Neural crest cell (in vitro differentiated cells): ENCODE results near the gene NFKBIL1. TPM values are rescaled to one million over a fixed set of nuclear protein-coding genes. Genes with fewer than 3 reads are reported as not detected.

ENCODE experiments used
- DNase-seq: peaks from one replicate; pipeline ENCODE4 v3.0.0; 2021; ENCODE audit warnings: low read depth, mixed read lengths, low spot score
- H3K27ac Mint-ChIP-seq: one replicate; pipeline ENCODE4 v1.8.0; 2021; ENCODE audit warnings: mild to moderate bottlenecking, mixed read lengths; ENCODE audit not compliant: unreplicated experiment
- H3K27me3 Mint-ChIP-seq: 2 replicates; pipeline ENCODE4 v1.8.0; 2021; ENCODE audit warnings: low read depth, mild to moderate bottlenecking, mixed read lengths
- H3K36me3 Mint-ChIP-seq: 2 replicates; pipeline ENCODE4 v1.8.0; 2021; ENCODE audit warnings: low read depth, mild to moderate bottlenecking, mixed read lengths
- H3K4me1 Mint-ChIP-seq: 2 replicates; pipeline ENCODE4 v1.8.0; 2021; ENCODE audit warnings: mixed read lengths
- H3K4me3 Mint-ChIP-seq: one replicate; pipeline ENCODE4 v1.8.0; 2021; ENCODE audit warnings: mild to moderate bottlenecking, mixed read lengths
- H3K9me3 Mint-ChIP-seq: 2 replicates; pipeline ENCODE4 v1.8.0; 2021; ENCODE audit warnings: mixed read lengths
- CTCF ChIP-seq: fragments of 200-600 bp; sonication (generic); conservative IDR thresholded peaks from 2 replicates; pipeline ENCODE4 v1.5.0; 2021; ENCODE audit warnings: antibody characterized with exemption, mild to moderate bottlenecking
- total RNA-seq: library from RNA; stranded (reverse); gene quantifications from 2 replicates; pipeline ENCODE4 v1.2.1, GENCODE V29; 2021

The NFKBIL1 gene
- total RNA-seq, 1 donor from 2014 or later: 28.6 TPM

GRCh38 chr6:31579119-31579505 is 31.7 kb downstream of the NFKBIL1 start:
- DNase-seq: no peak
- Mint-ChIP-seq H3K4me3 (no peak overlapping the region), H3K27me3 (peaks cover 15% of the 10 kb centered on the region), H3K4me1 (peaks cover 16% of the 10 kb centered on the region), H3K27ac (no peak overlapping the region), H3K9me3 (no peaks in the 10 kb centered on the region), H3K36me3 (no peaks in the 10 kb centered on the region)
- no peak for TF ChIP-seq CTCF

- peak overlapping the region; percentile 66 for H3K4me3 Mint-ChIP-seq
- H3K27ac Mint-ChIP-seq: no peak overlapping the region
- H3K36me3 Mint-ChIP-seq: no peaks in the 10 kb centered on the region
- H3K9me3 Mint-ChIP-seq: no peaks in the 10 kb centered on the region
- TF ChIP-seq CTCF: no peak
- peaks cover 16% of the 10 kb centered on the region for H3K4me1 Mint-ChIP-seq
- DNase-seq: no peak
- H3K27me3 Mint-ChIP-seq: peaks cover 15% of the 10 kb centered on the region
These were observed 32.4 kb downstream of the NFKBIL1 start for GRCh38 chr6:31579546-31580437.

GRCh38 chr6:31580438-31580740 is 33.0 kb downstream of the NFKBIL1 start:
- no peak for TF ChIP-seq CTCF
- Mint-ChIP-seq H3K27ac (no peak overlapping the region), H3K27me3 (peaks cover 15% of the 10 kb centered on the region), H3K9me3 (no peaks in the 10 kb centered on the region), H3K36me3 (no peaks in the 10 kb centered on the region), H3K4me3 (peak overlapping the region; percentile 66), H3K4me1 (peaks cover 16% of the 10 kb centered on the region)
- DNase-seq: no peak

- peaks cover 15% of the 10 kb centered on the region for H3K27me3 Mint-ChIP-seq
These were observed 33.5 kb downstream of the NFKBIL1 start for GRCh38 chr6:31580807-31581433.

More at GRCh38 chr6:31580807-31581433, 33.5 kb downstream of the NFKBIL1 start:
- Mint-ChIP-seq H3K4me3 (peak overlapping the region; percentile 97), H3K27ac (peak overlapping the region; percentile 39), H3K9me3 (no peaks in the 10 kb centered on the region), H3K36me3 (no peaks in the 10 kb centered on the region), H3K4me1 (peaks cover 16% of the 10 kb centered on the region)
- TF ChIP-seq CTCF: peak; percentile 100
- DNase-seq: peak; percentile 91
